IPS-18a (cell line): ENCODE results near the gene TBC1D17.

Source experiments
- H3K27ac ChIP-seq: one replicate; pipeline ENCODE4 v1.5.1; 2013; ENCODE audit warnings: low read length
- H3K27me3 ChIP-seq: one replicate; pipeline ENCODE4 v1.6.1; 2013; ENCODE audit warnings: mild to moderate bottlenecking, low read length; ENCODE audit not compliant: control insufficient read depth, insufficient read depth
- H3K36me3 ChIP-seq: one replicate; pipeline ENCODE4 v1.6.1; 2013; ENCODE audit warnings: low read depth, low read length; ENCODE audit not compliant: control insufficient read depth
- H3K4me1 ChIP-seq: one replicate; pipeline ENCODE4 v1.6.1; 2013; ENCODE audit warnings: low read depth, low read length; ENCODE audit not compliant: control insufficient read depth
- H3K4me3 ChIP-seq: one replicate; pipeline ENCODE4 v1.5.1; 2013; ENCODE audit warnings: low read length
- H3K9ac ChIP-seq: one replicate; pipeline ENCODE4 v1.6.1; 2013; ENCODE audit warnings: mild to moderate bottlenecking, low read length, moderate library complexity
- H3K9me3 ChIP-seq: one replicate; pipeline ENCODE4 v1.6.1; 2013; ENCODE audit warnings: low read depth, low read length; ENCODE audit not compliant: control insufficient read depth

TBC1D17 gene

DNA sequence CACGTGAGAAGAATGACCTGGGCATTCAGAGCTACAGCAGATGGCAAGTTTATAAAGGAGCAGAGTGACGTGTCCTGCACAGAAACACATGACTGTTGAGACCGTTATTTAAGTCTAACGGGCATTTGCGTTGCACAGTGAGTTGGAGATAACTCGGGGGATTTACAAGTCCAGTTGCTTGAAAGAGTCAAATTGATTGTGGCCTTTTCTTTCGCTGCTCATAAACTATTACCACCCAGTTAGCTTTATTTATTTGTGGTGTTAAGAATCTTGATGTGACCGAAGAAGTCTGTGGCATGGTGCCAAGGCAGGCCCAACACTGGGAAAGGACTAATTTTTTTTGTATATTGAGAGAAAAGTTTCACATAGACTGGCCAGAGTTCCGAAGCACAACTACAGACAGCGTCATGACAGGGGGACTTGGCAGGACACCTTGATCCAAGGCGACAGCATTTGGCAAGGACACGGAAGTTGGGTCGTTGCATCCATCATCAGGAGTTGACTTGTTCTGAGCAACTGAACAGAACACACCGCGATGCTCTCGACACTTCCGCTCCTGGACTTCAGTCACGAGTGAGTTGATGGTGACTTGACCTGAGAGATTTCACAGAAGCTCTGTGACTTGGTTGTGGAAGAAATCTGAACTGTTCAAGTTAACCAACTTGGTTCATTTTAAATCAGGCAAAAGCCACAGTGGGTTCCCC, 38.5 kb upstream of the TBC1D17 start:
- no peak overlapping the region for H3K4me3 ChIP-seq
- no peak overlapping the region for H3K9ac ChIP-seq
- H3K9me3 ChIP-seq: no peaks in the 10 kb centered on the region
- H3K36me3 ChIP-seq: peaks cover 23% of the 10 kb centered on the region
- no peaks in the 10 kb centered on the region for H3K4me1 ChIP-seq
- H3K27ac ChIP-seq: no peak overlapping the region
- no peaks in the 10 kb centered on the region for H3K27me3 ChIP-seq

GRCh38 chr19:49839713-49840112, 37.8 kb upstream of the TBC1D17 start:
- H3K9me3 ChIP-seq: no peaks in the 10 kb centered on the region
- H3K27me3 ChIP-seq: no peaks in the 10 kb centered on the region
- H3K4me3 ChIP-seq: no peak overlapping the region
- H3K9ac ChIP-seq: no peak overlapping the region
- H3K4me1 ChIP-seq: no peaks in the 10 kb centered on the region
- H3K27ac ChIP-seq: no peak overlapping the region
- H3K36me3 ChIP-seq: peaks cover 23% of the 10 kb centered on the region

DNA sequence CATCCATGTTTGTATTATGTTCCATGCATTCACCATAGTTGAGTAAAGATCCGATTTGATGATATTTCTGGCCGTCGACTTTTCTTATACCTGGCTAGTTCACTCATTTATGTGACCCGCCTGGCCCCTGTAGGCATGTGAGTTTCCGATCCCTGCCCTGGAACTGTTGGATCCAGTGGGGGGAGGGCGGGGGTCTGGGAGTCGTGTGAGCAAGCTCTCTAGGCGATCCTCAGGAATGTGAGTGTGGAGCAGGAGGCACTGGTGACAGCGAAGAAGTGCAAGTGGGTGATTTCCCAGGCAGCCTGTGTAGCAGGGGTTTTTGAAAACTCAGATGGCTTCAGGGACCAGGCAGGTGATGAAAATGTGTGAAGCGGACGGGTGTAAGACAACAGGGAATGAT, 37.2 kb upstream of the TBC1D17 start:
- Histone ChIP-seq H3K9me3 (no peaks in the 10 kb centered on the region), H3K9ac (no peak overlapping the region), H3K27me3 (no peaks in the 10 kb centered on the region), H3K27ac (no peak overlapping the region), H3K36me3 (peaks cover 17% of the 10 kb centered on the region), H3K4me1 (no peaks in the 10 kb centered on the region), H3K4me3 (no peak overlapping the region)

- H3K9ac ChIP-seq: no peak overlapping the region
- no peaks in the 10 kb centered on the region for H3K4me1 ChIP-seq
- H3K27ac ChIP-seq: no peak overlapping the region
- H3K36me3 ChIP-seq: peaks cover 17% of the 10 kb centered on the region
- no peak overlapping the region for H3K4me3 ChIP-seq
- no peaks in the 10 kb centered on the region for H3K9me3 ChIP-seq
- H3K27me3 ChIP-seq: no peaks in the 10 kb centered on the region
Observed at GRCh38 chr19:49840736-49841249, 36.7 kb upstream of the TBC1D17 start.

DNA sequence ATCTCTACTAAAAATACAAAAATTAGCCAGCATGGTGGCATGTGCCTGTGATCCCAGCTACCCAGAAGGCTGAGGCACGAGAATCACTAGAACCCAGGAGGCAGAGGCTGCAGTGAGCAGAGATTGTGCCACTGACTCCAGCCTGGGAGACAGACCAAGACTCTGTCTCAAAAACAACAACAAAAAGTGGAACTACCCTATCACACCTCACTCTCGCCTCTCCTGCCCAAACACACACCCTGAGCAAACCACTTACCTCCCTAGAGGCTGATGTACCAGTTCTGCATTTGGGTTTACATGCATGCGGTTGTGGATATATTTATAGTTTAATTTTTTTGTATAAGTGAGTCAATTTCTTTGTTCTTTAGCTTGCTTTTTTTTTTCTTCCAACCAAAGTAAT, 34.2 kb upstream of the TBC1D17 start:
- H3K27me3 ChIP-seq: no peaks in the 10 kb centered on the region
- no peak overlapping the region for H3K9ac ChIP-seq
- H3K4me1 ChIP-seq: no peaks in the 10 kb centered on the region
- H3K36me3 ChIP-seq: peaks cover 14% of the 10 kb centered on the region
- H3K9me3 ChIP-seq: no peaks in the 10 kb centered on the region
- H3K4me3 ChIP-seq: no peak overlapping the region
- H3K27ac ChIP-seq: no peak overlapping the region

DNA sequence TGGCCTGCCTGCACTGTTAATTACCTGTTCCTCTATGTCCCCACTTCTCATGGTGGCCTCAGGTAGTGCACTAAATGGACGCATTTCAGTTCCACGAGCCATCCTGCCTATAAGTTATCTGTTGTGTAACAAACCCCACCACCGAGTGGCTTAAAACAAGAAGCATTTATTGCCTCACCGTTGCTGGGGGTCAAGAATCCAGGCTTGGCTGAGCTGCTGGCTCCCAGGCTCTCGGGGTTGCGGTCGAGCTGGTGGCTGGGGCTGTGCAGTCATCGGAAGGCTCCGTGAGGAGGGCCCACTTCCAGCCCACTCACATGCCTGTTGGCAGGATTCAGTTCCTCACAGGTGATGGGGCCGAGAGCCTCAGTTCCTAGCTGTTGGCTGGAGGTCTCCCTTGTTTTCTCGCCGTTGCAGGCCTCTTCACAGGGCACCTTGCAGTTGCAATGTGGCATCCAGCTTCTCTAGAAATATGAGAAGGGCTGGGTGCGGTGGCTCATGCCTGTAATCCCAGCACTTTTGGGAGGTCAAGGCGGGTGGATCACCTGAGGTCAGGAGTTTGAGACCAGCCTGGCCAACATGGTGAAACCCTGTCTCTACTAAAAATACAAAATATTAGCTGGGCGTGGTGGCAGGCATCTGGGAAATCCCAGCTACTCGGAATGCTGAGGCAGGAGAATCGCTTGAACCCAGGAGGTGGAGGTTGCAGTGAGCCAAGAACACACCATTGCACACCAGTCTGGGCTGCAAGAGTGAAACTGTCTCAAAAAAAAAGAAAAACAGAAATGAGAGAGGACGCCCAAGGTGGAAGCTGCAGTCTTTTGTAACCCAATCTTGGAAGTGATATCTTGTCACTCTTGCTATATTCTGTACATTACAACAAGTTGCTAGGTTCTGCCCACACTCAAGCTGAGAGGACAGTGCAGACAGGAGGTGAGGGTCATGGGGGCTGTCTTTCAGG, 33.1 kb upstream of the TBC1D17 start:
- Histone ChIP-seq H3K4me1 (no peaks in the 10 kb centered on the region), H3K4me3 (no peak overlapping the region), H3K27me3 (no peaks in the 10 kb centered on the region)

DNA sequence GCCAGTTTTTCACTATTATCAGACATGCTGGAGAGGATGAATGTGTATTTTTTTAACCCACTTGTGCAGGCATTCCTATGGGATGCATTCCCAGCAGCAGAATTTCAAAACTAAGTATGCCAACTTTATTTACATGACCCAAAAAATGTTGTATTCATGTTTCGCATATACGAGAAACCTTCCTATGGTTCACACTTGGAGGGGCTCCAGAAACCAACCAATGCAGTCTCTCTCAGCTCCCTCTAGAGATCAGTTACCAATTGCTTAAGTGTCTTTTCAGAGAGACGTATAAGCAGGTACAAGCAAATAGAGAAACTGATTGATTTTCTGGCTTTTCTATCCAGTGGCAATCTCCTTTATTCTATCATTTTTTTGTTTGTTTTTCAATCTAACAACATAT, 32.1 kb upstream of the TBC1D17 start:
- Histone ChIP-seq H3K9ac (no peak overlapping the region), H3K9me3 (no peaks in the 10 kb centered on the region), H3K4me3 (no peak overlapping the region), H3K27ac (no peak overlapping the region), H3K36me3 (no peaks in the 10 kb centered on the region), H3K4me1 (no peaks in the 10 kb centered on the region), H3K27me3 (no peaks in the 10 kb centered on the region)

More for the DNA sequence above, 33.1 kb upstream of the TBC1D17 start:
- Histone ChIP-seq H3K27ac (no peak overlapping the region), H3K36me3 (peaks cover 5% of the 10 kb centered on the region), H3K9ac (no peak overlapping the region), H3K9me3 (no peaks in the 10 kb centered on the region)

DNA sequence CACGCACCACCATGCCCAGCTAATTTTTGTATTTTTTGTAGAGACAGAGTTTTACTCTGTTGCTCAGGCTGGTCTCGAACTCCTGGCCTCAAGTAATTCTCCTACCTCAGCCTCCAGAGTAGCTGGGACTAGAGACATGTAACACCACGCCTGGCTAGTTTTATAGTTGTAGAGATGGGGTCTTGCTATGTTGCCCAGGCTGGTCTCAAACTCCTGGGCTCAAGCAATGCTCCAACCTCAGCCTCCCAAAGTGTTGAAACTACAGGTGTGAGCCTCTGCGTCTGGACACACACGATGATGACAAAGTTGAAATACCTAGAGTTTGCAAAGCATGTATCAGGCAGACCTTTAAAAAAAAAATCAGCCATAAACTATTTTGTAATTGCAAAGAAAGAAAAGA, 31.1 kb upstream of the TBC1D17 start:
- H3K9me3 ChIP-seq: no peaks in the 10 kb centered on the region
- H3K27ac ChIP-seq: no peak overlapping the region
- H3K27me3 ChIP-seq: no peaks in the 10 kb centered on the region
- H3K4me1 ChIP-seq: no peaks in the 10 kb centered on the region
- H3K4me3 ChIP-seq: no peak overlapping the region
- no peaks in the 10 kb centered on the region for H3K36me3 ChIP-seq
- no peak overlapping the region for H3K9ac ChIP-seq

DNA sequence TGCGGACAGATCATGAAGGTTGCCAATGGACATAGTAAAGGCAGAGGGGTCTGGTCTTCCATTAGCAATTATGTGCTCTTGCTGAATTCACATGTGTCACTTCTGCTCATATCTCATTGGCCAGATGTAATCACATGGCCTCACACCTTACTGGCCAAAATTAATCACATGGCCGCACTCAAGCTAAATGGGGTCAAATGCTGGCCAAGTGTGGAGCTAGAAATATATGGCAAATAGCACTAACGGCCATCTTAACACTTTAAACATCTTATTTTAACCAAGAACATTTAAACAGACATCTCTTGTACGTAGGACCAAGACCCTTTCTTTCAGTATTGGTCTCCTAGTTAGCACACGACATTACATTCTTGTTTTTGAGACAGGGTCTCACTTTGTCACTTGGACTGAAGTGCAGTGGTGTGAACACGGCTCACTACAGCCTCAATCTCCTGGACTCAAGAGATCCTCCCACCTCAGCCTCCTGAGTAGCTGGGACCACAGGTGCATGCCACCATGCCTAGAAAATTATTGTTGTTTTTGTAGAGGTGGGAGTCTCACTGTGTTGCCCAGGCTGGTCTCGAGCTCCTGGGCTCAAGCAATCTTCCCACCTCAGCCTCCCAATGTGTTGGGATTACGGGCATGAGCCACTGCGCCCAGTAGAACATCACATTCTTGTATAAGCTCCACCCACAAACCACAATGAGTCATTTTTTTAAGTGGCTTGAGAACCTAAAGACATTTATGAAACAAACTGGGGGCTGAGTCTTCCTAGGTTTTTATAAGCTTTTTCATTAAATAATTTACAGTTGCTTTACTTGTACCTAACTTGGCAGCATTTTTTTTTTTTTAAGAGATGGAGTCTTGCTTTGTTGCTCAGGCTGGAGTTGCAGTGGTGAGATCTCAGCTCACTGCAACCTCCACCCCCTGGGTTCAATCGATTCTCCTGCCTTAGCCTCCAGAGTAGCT, 29.5 kb upstream of the TBC1D17 start:
- peaks cover 5% of the 10 kb centered on the region for H3K36me3 ChIP-seq
- H3K27me3 ChIP-seq: no peaks in the 10 kb centered on the region
- H3K9me3 ChIP-seq: no peaks in the 10 kb centered on the region
- peaks cover 6% of the 10 kb centered on the region for H3K4me1 ChIP-seq
- no peak overlapping the region for H3K27ac ChIP-seq
- no peak overlapping the region for H3K4me3 ChIP-seq
- no peak overlapping the region for H3K9ac ChIP-seq

- Histone ChIP-seq H3K9ac (no peak overlapping the region), H3K36me3 (peaks cover 5% of the 10 kb centered on the region), H3K4me3 (no peak overlapping the region), H3K27me3 (no peaks in the 10 kb centered on the region), H3K9me3 (no peaks in the 10 kb centered on the region), H3K27ac (no peak overlapping the region), H3K4me1 (peaks cover 6% of the 10 kb centered on the region)
Observed at GRCh38 chr19:49848938-49849337, 28.6 kb upstream of the TBC1D17 start.
